Mucosa of rectum (tissue), 2 donors: ENCODE measurements around the gene C6orf141.
"Not testable (repeated sequence)": the region's sequence is repeated elsewhere in the genome, so short reads cannot be mapped to it uniquely, and the experiment has no call there.

Experiments
- H3K27ac ChIP-seq, 2 donors: one replicate each; pipeline ENCODE4 v1.7.0; 2013; ENCODE audit warnings: inconsistent platforms in 2 of 2, low read depth in 2 of 2, low read length in 2 of 2
- H3K27me3 ChIP-seq, 2 donors: one replicate each; pipeline ENCODE4 v1.7.0; 2013; ENCODE audit warnings: low read length in 2 of 2; ENCODE audit not compliant: control insufficient read depth in 2 of 2, insufficient read depth in 2 of 2
- H3K36me3 ChIP-seq, 2 donors: one replicate each; pipeline ENCODE4 v1.7.0; 2013; ENCODE audit warnings: low read length in 2 of 2; ENCODE audit not compliant: control insufficient read depth in 2 of 2, insufficient read depth in 2 of 2
- H3K4me1 ChIP-seq, 2 donors: one replicate each; pipeline ENCODE4 v1.7.0; 2013; ENCODE audit warnings: low read length in 2 of 2, mild to moderate bottlenecking in 1 of 2; ENCODE audit not compliant: control insufficient read depth in 2 of 2, insufficient read depth in 2 of 2
- H3K4me3 ChIP-seq, 2 donors: one replicate each; pipeline ENCODE4 v1.7.0; 2013; ENCODE audit warnings: low read length in 2 of 2
- H3K9ac ChIP-seq, 2 donors: one replicate each; pipeline ENCODE4 v1.7.0; 2013; ENCODE audit warnings: low read length in 2 of 2, low read depth in 1 of 2, mild to moderate bottlenecking in 1 of 2
- H3K9me3 ChIP-seq, 2 donors: one replicate each; pipeline ENCODE4 v1.7.0; 2013; ENCODE audit warnings: low read length in 2 of 2; ENCODE audit not compliant: control insufficient read depth in 2 of 2
- donor health status: healthy.
- donor health status: Normal muscosa, but diverticular disease.

Gene C6orf141

DNA sequence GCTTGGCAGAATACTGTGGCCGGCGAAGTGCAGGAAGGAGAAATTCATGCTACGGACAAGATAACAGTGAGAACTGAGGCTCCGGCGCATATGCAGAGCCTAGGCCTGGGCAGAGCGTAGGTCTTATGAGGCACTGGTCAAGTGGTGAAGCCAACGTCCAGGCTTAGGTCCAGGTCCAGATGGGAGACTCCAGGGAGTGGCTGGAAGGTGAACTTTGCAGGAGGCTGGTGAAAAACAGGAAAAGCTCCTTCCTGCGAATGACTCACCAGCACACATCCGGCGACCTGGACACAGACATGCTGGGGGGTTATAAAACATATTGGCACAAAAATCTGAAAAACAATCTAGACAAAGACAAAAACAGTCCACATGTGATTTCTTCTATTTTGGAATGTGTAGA, 15.4 kb downstream of the C6orf141 start:
- H3K4me3 ChIP-seq: no peak overlapping the region
- H3K36me3 ChIP-seq: no peaks in the 10 kb centered on the region
- H3K27me3 ChIP-seq: no peaks in the 10 kb centered on the region
- no peak overlapping the region for H3K9ac ChIP-seq
- no peaks in the 10 kb centered on the region for H3K9me3 ChIP-seq
- H3K4me1 ChIP-seq: no peaks in the 10 kb centered on the region
- no peak overlapping the region for H3K27ac ChIP-seq

GRCh38 chr6:49570474-49571079, 20.1 kb downstream of the C6orf141 start:
- Histone ChIP-seq H3K27me3 (no peaks in the 10 kb centered on the region), H3K4me1 (no peaks in the 10 kb centered on the region), H3K9me3 (no peaks in the 10 kb centered on the region), H3K27ac (no peak overlapping the region), H3K9ac (no peak overlapping the region), H3K4me3 (no peak overlapping the region), H3K36me3 (no peaks in the 10 kb centered on the region)

DNA sequence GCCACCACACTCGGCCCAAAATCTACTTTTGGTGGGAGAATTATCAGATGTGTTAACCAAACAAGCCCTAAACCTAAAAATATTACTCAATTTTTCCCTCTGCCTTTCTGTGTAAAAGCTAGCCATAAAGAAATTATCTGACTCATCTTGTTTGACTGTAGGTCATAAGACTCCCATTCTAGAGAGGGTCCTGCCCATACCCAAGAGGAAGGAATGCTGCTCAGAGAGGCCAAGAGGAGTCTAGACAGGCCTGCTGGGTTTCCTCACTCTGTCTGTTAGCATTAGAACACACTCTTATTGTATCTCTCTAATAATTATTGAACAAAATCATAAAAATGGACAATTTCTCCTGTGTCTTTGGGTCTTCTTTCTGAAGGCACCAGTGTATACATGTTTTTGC, 26.1 kb downstream of the C6orf141 start:
- no peaks in the 10 kb centered on the region for H3K9me3 ChIP-seq
- H3K27ac ChIP-seq: no peak overlapping the region

DNA sequence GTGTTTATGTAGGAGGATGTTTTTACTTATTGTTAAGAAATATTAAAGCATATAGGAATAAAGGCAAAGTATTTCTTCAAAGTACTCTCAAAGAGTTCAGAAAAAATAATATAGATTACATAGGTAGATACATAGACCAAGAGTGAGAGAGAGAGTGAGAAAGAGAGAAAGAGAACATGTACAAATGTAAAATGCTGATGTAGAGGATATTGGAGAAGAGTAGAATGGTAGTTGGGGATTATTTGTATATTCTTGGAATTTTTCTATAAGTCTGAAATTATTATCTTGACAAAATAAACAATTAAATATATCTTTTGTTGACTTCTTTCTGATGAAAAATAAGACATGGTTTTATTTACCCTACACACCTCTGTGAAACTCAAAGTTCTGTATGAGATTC, 29.2 kb downstream of the C6orf141 start:
- Histone ChIP-seq H3K9me3 (no peaks in the 10 kb centered on the region), H3K27me3 (no peaks in the 10 kb centered on the region), H3K4me3 (no peak overlapping the region), H3K36me3 (no peaks in the 10 kb centered on the region), H3K4me1 (no peaks in the 10 kb centered on the region), H3K9ac (no peak overlapping the region), H3K27ac (no peak overlapping the region)

More for the DNA sequence above, 26.1 kb downstream of the C6orf141 start:
- Histone ChIP-seq H3K27me3 (no peaks in the 10 kb centered on the region), H3K4me3 (no peak overlapping the region), H3K9ac (no peak overlapping the region), H3K4me1 (no peaks in the 10 kb centered on the region), H3K36me3 (no peaks in the 10 kb centered on the region)

DNA sequence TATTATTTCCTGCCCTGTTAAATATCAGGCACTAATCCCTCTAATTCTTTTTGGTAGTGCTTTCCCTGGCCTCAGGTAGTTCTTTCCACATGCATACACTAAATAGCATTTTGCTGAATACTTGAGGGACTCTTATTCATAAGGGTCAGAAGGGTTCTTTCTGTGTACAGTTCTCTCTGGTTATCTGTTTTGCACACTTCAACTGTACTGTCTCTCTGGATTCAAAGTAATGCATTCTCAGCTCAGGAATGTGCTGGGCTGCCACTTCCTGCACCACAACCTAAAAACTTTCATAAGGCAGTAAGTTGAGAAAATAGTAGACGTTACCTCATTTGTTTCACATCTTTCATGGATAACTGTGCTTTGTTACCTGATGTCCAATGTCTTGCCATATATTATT, 32.1 kb downstream of the C6orf141 start:
- Histone ChIP-seq H3K27me3 (no peaks in the 10 kb centered on the region), H3K27ac (no peak overlapping the region), H3K36me3 (no peaks in the 10 kb centered on the region), H3K4me1 (no peaks in the 10 kb centered on the region), H3K9me3 (no peaks in the 10 kb centered on the region), H3K4me3 (no peak overlapping the region), H3K9ac (no peak overlapping the region)

DNA sequence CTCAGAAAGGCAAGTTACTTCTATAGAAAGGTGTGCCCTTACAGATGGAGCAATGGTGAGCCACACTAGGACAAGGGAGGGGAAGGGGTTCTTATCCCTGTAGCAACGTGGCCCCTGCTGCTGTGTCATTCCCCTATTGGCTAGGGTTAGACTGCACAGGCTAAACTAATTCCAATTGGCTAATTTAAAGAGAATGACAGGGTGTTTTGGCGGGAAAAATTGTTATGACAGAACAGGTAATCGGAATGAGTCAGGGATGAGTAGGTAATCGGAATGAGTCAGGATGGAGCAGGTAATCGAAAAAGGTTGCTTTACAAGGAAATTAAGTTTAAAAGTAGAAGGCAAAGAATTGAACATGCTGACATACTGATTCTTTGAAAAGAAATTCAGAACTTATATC, 36.8 kb downstream of the C6orf141 start:
- H3K4me1 ChIP-seq, H3K36me3 ChIP-seq, H3K27me3 ChIP-seq, H3K9me3 ChIP-seq, H3K27ac ChIP-seq, H3K4me3 ChIP-seq, H3K9ac ChIP-seq: not testable (repeated sequence)
